ENCODE results near the gene MCRS1.
"Not testable (repeated sequence)": the region's sequence is repeated elsewhere in the genome, so short reads cannot be mapped to it uniquely, and the experiment has no call there.

MCRS1 gene, protein sequence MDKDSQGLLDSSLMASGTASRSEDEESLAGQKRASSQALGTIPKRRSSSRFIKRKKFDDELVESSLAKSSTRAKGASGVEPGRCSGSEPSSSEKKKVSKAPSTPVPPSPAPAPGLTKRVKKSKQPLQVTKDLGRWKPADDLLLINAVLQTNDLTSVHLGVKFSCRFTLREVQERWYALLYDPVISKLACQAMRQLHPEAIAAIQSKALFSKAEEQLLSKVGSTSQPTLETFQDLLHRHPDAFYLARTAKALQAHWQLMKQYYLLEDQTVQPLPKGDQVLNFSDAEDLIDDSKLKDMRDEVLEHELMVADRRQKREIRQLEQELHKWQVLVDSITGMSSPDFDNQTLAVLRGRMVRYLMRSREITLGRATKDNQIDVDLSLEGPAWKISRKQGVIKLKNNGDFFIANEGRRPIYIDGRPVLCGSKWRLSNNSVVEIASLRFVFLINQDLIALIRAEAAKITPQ

GRCh38 chr12:49567611-49568441, at the start of gene MCRS1:
Gene MCRS1, minus strand, starts transcription at chr12:49568142. Its CDS starts 1,411 bp downstream, at chr12:49566731.
- peak; percentile 66 to 74 for DNase-seq (ENCODE audit: low read depth in 2 of 2)

DNA sequence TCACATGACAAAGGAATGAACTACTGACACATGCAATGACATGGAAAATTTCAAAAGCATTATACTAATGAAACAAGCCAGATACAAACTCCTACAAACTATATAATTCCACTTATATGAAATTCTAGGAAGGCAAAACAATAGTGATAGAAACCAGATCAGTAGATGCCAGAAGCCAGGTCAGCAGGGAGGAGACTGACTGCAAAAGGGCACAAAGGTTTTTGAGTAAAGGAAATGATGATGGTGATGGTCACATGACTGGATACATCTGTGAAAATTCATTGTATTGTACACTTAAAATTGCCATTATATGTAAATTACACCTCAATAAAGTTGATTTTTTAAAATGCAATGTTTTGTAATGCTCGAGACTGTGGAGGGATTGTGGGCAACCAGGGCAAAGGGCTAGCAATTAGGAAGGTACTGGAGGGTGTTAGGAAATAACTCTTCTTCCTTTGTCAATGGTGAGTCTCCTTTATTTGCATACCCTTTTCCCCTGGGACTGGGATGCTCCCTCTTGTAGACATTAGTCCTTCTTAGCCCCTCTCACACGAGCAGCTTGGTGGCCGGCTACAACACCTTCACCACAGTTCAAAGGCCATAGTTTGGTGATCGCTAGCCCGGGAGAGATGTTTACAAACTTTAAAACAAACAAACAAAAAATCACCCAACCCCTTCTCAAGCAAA, 48.7 kb upstream of the MCRS1 start:
- no peak for DNase-seq (ENCODE audit: low read depth in 2 of 2)

DNA sequence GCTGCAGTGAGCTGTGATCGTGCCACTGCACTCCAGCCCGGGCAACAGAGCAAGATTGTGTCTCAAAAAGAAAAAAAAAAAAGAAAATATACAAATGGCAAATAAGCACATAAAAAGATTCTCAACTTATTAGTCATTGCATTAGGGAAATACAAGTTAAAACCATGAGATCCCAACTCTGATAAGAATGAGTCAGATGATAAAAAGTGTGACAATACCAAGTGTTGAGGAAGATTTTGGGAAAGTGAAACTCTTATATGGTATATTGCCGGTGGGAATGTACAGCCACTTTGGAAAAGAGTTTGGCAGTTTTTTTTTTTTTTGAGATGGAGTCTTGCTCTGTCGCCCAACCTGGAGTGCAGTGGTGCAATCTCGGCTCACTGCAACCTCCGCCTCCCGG, 47.8 kb upstream of the MCRS1 start:
- DNase-seq (ENCODE audit: low read depth in 2 of 2): no peak

DNA sequence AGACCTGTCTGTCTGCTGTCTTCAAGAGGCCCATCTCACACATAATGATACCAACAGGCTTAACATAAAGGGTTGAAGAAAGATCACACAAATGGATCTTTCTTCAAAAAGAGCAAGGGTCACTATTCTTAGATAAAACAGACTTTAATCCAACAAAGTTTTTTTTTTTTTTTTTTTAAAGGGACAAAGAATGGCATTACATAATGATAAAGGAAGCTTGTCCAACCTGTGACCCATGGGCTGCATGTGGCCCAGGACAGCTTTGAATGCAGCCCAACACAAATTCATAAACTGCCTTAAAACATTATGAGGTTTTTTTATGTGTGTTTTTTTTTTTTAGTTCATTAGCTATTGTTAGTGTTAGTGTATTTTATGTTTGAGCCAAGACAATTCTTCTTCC, 44.3 kb upstream of the MCRS1 start:
- DNase-seq (ENCODE audit: low read depth in 2 of 2): no peak

DNA sequence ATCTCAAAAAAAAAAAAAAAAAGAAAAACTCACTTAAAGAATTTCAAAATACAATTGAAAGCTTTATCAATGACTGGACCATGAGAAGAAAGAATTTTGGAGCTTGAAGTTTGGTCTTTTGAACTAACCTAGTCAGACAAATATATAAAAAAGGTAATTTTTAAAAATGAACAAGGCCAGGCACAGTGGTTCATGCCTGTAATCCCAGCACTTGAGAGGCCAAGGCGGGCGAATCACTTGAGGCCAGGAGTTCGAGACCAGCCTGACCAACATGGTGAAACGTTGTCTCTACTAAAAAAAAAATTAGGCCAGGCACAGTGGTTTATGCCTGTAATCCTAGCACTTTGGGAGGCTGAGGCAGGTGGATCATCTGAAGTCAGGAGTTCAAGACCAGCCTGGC, 42.8 kb upstream of the MCRS1 start:
- not testable (repeated sequence) for DNase-seq (ENCODE audit: low read depth in 2 of 2)

DNA sequence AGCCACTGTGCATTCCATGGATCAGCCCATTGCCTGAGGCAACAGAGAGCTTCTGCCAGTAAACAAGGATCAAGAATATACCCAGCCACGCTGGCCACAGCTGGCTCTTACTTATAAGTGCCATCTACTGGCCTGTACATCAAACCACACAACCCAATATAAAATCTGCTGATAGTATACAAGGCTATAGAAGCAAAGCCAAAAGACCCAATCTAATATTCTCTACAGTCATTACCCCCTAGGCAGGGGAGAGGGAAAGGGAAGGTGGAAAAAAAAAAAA, 41.9 kb upstream of the MCRS1 start:
- no peak for DNase-seq (ENCODE audit: low read depth in 2 of 2)

GRCh38 chr12:49609059-49609874, 41.3 kb upstream of the MCRS1 start:
- no peak for DNase-seq (ENCODE audit: low read depth in 2 of 2)

- not testable (repeated sequence) for DNase-seq (ENCODE audit: low read depth in 2 of 2)
These were observed 37.6 kb upstream of the MCRS1 start, which contains the start of gene FAM186B for GRCh38 chr12:49605539-49605938. Gene FAM186B, minus strand, starts transcription at chr12:49605639. Its CDS starts 162 bp downstream, at chr12:49605477.

GRCh38 chr12:49604856-49605255, 36.9 kb upstream of the MCRS1 start:
- DNase-seq (ENCODE audit: low read depth in 2 of 2): no peak

DNA sequence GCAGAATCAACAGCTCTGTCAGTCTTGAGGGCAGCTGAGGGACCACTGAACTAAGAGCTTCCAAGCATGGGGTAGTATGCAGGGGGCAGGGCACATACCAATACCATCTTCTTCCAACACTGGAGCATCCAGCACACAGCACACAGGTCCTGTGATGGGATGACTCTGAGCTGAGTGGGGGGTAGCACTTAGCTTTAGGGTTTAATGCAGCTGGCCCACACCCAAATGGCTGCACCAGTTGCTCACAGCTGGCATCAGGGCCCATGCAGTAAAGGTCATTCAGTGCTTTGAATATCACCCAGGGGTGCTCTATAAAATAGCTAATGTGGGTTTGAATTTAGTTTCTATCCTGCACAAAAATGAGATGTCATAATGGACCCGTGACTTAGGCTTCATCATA, 35.8 kb upstream of the MCRS1 start:
- no peak for DNase-seq (ENCODE audit: low read depth in 2 of 2)

DNA sequence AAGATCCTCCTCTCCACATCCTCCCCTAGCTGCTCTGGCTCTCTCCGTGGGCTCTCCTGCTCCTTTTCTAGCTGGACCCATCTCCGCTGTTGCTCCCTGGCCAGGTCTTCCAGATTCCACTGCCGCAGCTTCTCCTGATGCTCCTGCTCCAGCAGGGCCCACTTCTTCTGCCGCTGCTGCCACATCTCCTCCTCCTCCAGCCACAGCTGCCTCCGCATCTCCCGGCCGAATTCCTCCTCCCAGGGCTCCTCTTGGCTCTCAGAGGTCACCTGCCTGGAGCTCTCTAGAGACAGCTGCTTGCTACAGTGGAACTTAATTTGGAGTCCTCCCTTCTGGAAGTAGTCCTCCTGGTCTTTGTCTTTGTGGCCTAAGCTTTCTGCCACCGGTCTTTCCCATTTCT, 32.0 kb upstream of the MCRS1 start:
- DNase-seq (ENCODE audit: low read depth in 2 of 2): no peak

- DNase-seq (ENCODE audit: low read depth in 2 of 2): no peak
These were observed 30.6 kb upstream of the MCRS1 start for GRCh38 chr12:49598527-49598926.

DNA sequence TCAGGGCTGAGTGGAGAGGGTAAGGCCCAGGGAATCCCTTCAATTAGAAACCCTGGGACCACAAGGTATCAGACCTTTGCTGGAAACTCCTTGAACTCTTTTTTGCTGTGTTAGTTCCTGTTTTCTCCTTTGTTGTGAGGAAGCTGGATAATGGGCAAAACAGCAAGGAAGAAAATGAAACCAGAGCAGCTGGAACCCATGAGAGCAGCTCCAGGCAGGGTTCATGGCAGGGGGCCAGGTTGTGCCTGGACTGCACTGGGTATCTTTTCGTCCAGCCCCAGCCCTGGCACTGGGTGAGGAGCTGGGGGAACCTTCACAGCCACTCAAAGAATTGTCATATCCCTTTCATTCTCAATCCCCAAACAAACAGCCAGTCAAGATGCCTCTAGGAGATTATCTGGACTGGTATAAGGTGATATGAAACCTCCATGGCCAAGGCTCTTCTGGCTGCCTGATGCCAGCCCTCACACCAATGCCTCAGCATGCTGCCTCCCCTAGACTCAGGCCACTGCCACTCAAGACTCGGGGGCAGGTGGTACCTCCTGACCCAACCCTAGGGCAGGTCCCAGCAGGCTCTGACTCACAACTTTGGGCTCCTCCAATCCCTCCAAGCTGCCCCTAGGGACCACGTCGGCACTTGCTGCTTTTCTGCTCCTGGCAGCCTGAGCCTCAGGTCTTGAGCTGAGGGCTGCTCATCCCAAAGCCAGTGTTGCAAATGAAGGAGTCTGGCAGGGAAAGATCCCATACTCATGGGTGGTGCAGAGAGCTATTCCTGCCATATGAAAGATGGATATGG, 21.0 kb upstream of the MCRS1 start:
- no peak for DNase-seq (ENCODE audit: low read depth in 2 of 2)

DNA sequence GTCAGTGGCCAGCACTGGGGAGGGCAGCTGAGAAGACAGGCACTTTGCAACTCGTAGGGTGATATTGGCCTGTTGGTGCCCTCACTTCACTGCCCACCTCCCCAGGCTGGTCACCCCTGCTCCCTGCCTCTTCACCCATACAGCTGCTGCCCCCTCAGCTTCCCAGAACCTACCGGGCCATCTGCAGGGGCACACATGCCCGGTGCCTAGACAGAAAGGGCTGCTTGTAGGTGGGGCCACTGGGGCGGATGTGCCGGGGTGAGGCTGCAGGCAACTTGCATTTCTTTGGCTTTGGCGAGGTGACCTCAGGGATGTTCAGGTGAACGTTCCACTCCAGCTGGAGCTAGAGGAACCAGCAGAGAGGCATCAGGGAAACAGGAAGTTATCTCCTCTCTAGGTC, 20.3 kb upstream of the MCRS1 start:
- no peak for DNase-seq (ENCODE audit: low read depth in 2 of 2)

- DNase-seq (ENCODE audit: low read depth in 2 of 2): no peak
These were observed 19.4 kb upstream of the MCRS1 start for GRCh38 chr12:49587174-49587908.

DNA sequence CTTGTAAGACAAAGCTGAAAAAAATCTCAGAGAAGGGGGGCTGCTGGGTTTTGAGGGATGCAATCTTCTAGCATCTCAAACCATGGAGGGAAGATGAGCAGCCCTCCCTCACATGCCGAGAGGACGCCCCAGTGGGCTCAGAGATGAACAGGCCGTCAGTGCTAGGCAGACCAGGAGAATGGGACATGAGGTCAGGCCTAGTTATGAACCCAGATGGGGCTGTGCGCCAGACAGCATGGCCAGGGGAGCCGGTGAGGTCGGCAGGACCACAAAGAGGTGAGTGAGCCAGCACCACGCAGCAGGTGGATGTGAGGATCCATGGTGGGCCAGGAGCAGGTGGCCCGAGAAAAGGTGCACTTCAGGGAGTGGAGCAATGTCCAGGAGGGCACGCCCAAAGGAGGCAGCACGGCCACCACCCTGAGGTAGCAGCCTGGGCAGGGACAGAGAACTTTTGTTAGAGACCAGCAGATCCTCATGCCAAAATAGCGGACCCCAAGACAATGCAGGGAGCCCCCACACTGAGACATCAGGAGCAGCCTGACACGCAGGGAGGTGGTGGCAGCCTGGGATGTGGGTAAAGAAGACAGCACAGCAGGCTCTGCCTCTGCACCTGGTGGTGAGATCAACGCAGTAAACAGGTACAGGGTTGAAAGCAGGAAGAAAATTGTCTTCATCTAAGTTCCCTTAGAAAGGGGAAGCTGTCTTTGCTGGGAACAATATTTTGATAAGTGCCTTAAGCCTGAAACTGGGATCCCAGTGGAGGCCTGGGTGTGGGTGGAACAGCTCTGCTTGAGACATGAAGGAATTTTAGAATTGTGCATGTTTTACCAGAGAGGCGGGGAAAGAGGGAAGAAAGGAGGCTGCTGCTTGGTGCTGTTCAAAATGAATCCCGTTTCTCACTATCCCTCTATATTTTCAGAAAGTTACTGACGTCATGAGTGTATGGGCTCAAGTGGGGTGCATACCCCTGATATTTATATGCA, 17.8 kb upstream of the MCRS1 start:
- DNase-seq (ENCODE audit: low read depth in 2 of 2): no peak

GRCh38 chr12:49584591-49584990, 16.6 kb upstream of the MCRS1 start:
- DNase-seq (ENCODE audit: low read depth in 2 of 2): no peak

- DNase-seq (ENCODE audit: low read depth in 2 of 2): no peak
These were observed 15.6 kb upstream of the MCRS1 start for GRCh38 chr12:49583366-49584094.

Measured in stimulated activated CD8-positive, alpha-beta memory T cell treated with anti-CD3 and anti-CD28 coated beads, Interleukin-7, amount 100 ng/mL, for 1 hour (primary cell).